Glutamatergic neuron (in vitro differentiated cells): ENCODE results near the gene AOC2. TPM values are rescaled to one million over a fixed set of nuclear protein-coding genes. Genes with fewer than 3 reads are reported as not detected.
A peak's percentile ranks its signal among the peaks of the same experiment; 100 is the strongest.

Experiments
- DNase-seq: peaks from one replicate; pipeline ENCODE4 v3.0.0; 2022
- H3K27ac Mint-ChIP-seq: one replicate; pipeline ENCODE4 v1.8.0; 2020; ENCODE audit warnings: mild to moderate bottlenecking, mixed read lengths, inconsistent platforms; ENCODE audit not compliant: unreplicated experiment
- H3K27me3 Mint-ChIP-seq: one replicate; pipeline ENCODE4 v1.8.0; 2020; ENCODE audit warnings: mild to moderate bottlenecking, moderate library complexity, mixed read lengths, inconsistent platforms; ENCODE audit not compliant: unreplicated experiment
- H3K36me3 Mint-ChIP-seq: one replicate; pipeline ENCODE4 v1.8.0; 2020; ENCODE audit warnings: mild to moderate bottlenecking, mixed read lengths, inconsistent platforms; ENCODE audit not compliant: unreplicated experiment
- H3K4me1 Mint-ChIP-seq: one replicate; pipeline ENCODE4 v1.8.0; 2020; ENCODE audit warnings: mild to moderate bottlenecking, low read depth, mixed read lengths, inconsistent platforms; ENCODE audit not compliant: unreplicated experiment
- H3K4me3 Mint-ChIP-seq: one replicate; pipeline ENCODE4 v1.8.0; 2020; ENCODE audit warnings: mild to moderate bottlenecking, mixed read lengths, inconsistent platforms; ENCODE audit not compliant: unreplicated experiment
- H3K9me3 Mint-ChIP-seq: one replicate; pipeline ENCODE4 v1.8.0; 2020; ENCODE audit warnings: mild to moderate bottlenecking, moderate library complexity, mixed read lengths, inconsistent platforms; ENCODE audit not compliant: unreplicated experiment
- CTCF ChIP-seq: fragments of 200-600 bp; sonication (generic); IDR thresholded peaks from one replicate; pipeline ENCODE4 v1.5.0; 2021; ENCODE audit not compliant: partially characterized antibody, unreplicated experiment
- total RNA-seq: library from RNA; stranded (reverse); fragmentation: NEBNext Ultra II Directional; extraction: Animal tissue kit (Norgen Biotek cat#: 25700); gene quantifications from one replicate; pipeline ENCODE4 v1.2.1, GENCODE V29; 2021; ENCODE audit not compliant: unreplicated experiment

Gene AOC2
- total RNA-seq, 1 donor from 2014 or later = 6.1 TPM

- H3K4me3 Mint-ChIP-seq = no peak overlapping the region
- peaks cover 9% of the 10 kb centered on the region for H3K4me1 Mint-ChIP-seq
- DNase-seq = no peak
- H3K9me3 Mint-ChIP-seq = peaks cover 5% of the 10 kb centered on the region
- no peak overlapping the region for H3K27ac Mint-ChIP-seq
- no peaks in the 10 kb centered on the region for H3K27me3 Mint-ChIP-seq
- no peak for TF ChIP-seq CTCF
- H3K36me3 Mint-ChIP-seq = no peaks in the 10 kb centered on the region
These were observed 13.4 kb upstream of the AOC2 start for GRCh38 chr17:42830971-42831370.

GRCh38 chr17:42832213-42832933, 12.0 kb upstream of the AOC2 start:
- DNase-seq = no peak
- no peaks in the 10 kb centered on the region for H3K27me3 Mint-ChIP-seq
- TF ChIP-seq CTCF = no peak
- peak overlapping the region; percentile 63 for H3K27ac Mint-ChIP-seq
- peaks cover 5% of the 10 kb centered on the region for H3K9me3 Mint-ChIP-seq
- peak overlapping the region; percentile 85 for H3K4me3 Mint-ChIP-seq
- no peaks in the 10 kb centered on the region for H3K36me3 Mint-ChIP-seq
- H3K4me1 Mint-ChIP-seq = peaks cover 9% of the 10 kb centered on the region

GRCh38 chr17:42832934-42833766, 11.2 kb upstream of the AOC2 start, which contains the start of gene PSME3:
PSME3 (plus strand) TSS chr17:42833397; CDS start chr17:42833632, 235 bp downstream.
- DNase-seq = peak; percentile 92
- Mint-ChIP-seq H3K27me3 (no peaks in the 10 kb centered on the region), H3K27ac (peak within 1 kb of the TSS; percentile 63), H3K9me3 (peaks cover 7% of the 10 kb centered on the region), H3K4me3 (peak within 1 kb of the TSS; percentile 85), H3K4me1 (peaks cover 9% of the 10 kb centered on the region), H3K36me3 (no peaks in the 10 kb centered on the region)
- TF ChIP-seq CTCF = no peak

- peak; percentile 65 for DNase-seq
- no peak for TF ChIP-seq CTCF
These were observed 10.5 kb upstream of the AOC2 start for GRCh38 chr17:42833767-42834422.

More at GRCh38 chr17:42833767-42834422, 10.5 kb upstream of the AOC2 start:
- no peaks in the 10 kb centered on the region for H3K27me3 Mint-ChIP-seq
- peak overlapping the region; percentile 63 for H3K27ac Mint-ChIP-seq
- no peaks in the 10 kb centered on the region for H3K36me3 Mint-ChIP-seq
- peak overlapping the region; percentile 85 for H3K4me3 Mint-ChIP-seq
- peaks cover 7% of the 10 kb centered on the region for H3K9me3 Mint-ChIP-seq
- peaks cover 9% of the 10 kb centered on the region for H3K4me1 Mint-ChIP-seq
